ENCODE results near the gene THADA.

The THADA gene

GRCh38 chr2:43417300-43417699 is 178.5 kb downstream of the THADA start:
- Histone ChIP-seq H3K4me3 (ENCODE audit: insufficient read depth, low read length, poor library complexity, severe bottlenecking) (no peak overlapping the region), H3K9ac (ENCODE audit: low read length) (no peak overlapping the region), H3K79me2 (ENCODE audit: insufficient read depth, low read length) (no peaks in the 10 kb centered on the region), H3K9me3 (ENCODE audit: insufficient read depth, low read length) (no peaks in the 10 kb centered on the region), H3K27me3 (ENCODE audit: low read length) (no peaks in the 10 kb centered on the region), H2AFZ (ENCODE audit: low read depth, low read length, severe bottlenecking) (no peak overlapping the region), H3F3A (ENCODE audit: insufficient read depth) (no peaks in the 10 kb centered on the region), H4K20me1 (ENCODE audit: low read depth, low read length) (no peaks in the 10 kb centered on the region), H3K9me2 (replicated peaks; ENCODE audit: insufficient read depth, low read length) (no peaks in the 10 kb centered on the region), H3K4me2 (ENCODE audit: low read depth, low read length, poor library complexity, severe bottlenecking) (no peak overlapping the region), H3K27ac (ENCODE audit: low read depth, low read length) (no peak overlapping the region), H3K36me3 (ENCODE audit: low read length) (no peaks in the 10 kb centered on the region)
- no peak for TF ChIP-seq CTCF (IDR thresholded peaks at IDR 0.05; ENCODE audit: insufficient read depth, low read length, poor library complexity, severe bottlenecking)
- no peak for TF ChIP-seq EZH2phosphoT487 (conservative IDR thresholded peaks at IDR 0.05; ENCODE audit: low read length)

- H3K36me3 ChIP-seq (ENCODE audit: low read length), result no peaks in the 10 kb centered on the region
- H3K9me3 ChIP-seq (ENCODE audit: insufficient read depth, low read length), result no peaks in the 10 kb centered on the region
- H3K79me2 ChIP-seq (ENCODE audit: insufficient read depth, low read length), result no peaks in the 10 kb centered on the region
- no peak overlapping the region for H3K4me3 ChIP-seq (ENCODE audit: insufficient read depth, low read length, poor library complexity, severe bottlenecking)
- no peak overlapping the region for H3K27ac ChIP-seq (ENCODE audit: low read depth, low read length)
- H4K20me1 ChIP-seq (ENCODE audit: low read depth, low read length), result no peaks in the 10 kb centered on the region
- H2AFZ ChIP-seq (ENCODE audit: low read depth, low read length, severe bottlenecking), result no peak overlapping the region
- no peaks in the 10 kb centered on the region for H3F3A ChIP-seq (ENCODE audit: insufficient read depth)
- H3K9me2 ChIP-seq (replicated peaks; ENCODE audit: insufficient read depth, low read length), result no peaks in the 10 kb centered on the region
- H3K9ac ChIP-seq (ENCODE audit: low read length), result no peak overlapping the region
- no peaks in the 10 kb centered on the region for H3K27me3 ChIP-seq (ENCODE audit: low read length)
- H3K4me2 ChIP-seq (ENCODE audit: low read depth, low read length, poor library complexity, severe bottlenecking), result no peak overlapping the region
- TF ChIP-seq EZH2phosphoT487 (conservative IDR thresholded peaks at IDR 0.05; ENCODE audit: low read length), result no peak
- TF ChIP-seq CTCF (IDR thresholded peaks at IDR 0.05; ENCODE audit: insufficient read depth, low read length, poor library complexity, severe bottlenecking), result no peak
These were observed 180.2 kb downstream of the THADA start for GRCh38 chr2:43415592-43415991.

GRCh38 chr2:43414586-43415135 is 181.2 kb downstream of the THADA start:
- Histone ChIP-seq H3K27ac (ENCODE audit: low read depth, low read length) (no peak overlapping the region), H3K36me3 (ENCODE audit: low read length) (no peaks in the 10 kb centered on the region), H3K9me3 (ENCODE audit: insufficient read depth, low read length) (no peaks in the 10 kb centered on the region), H3K4me2 (ENCODE audit: low read depth, low read length, poor library complexity, severe bottlenecking) (no peak overlapping the region), H3F3A (ENCODE audit: insufficient read depth) (no peaks in the 10 kb centered on the region), H3K79me2 (ENCODE audit: insufficient read depth, low read length) (no peaks in the 10 kb centered on the region), H4K20me1 (ENCODE audit: low read depth, low read length) (no peaks in the 10 kb centered on the region), H3K9ac (ENCODE audit: low read length) (no peak overlapping the region), H3K27me3 (ENCODE audit: low read length) (no peaks in the 10 kb centered on the region), H3K4me3 (ENCODE audit: insufficient read depth, low read length, poor library complexity, severe bottlenecking) (no peak overlapping the region), H2AFZ (ENCODE audit: low read depth, low read length, severe bottlenecking) (no peak overlapping the region), H3K9me2 (replicated peaks; ENCODE audit: insufficient read depth, low read length) (no peaks in the 10 kb centered on the region)
- TF ChIP-seq CTCF (IDR thresholded peaks at IDR 0.05; ENCODE audit: insufficient read depth, low read length, poor library complexity, severe bottlenecking), result no peak
- no peak for TF ChIP-seq EZH2phosphoT487 (conservative IDR thresholded peaks at IDR 0.05; ENCODE audit: low read length)
